ENCODE data around the gene SPATA22.
"Not testable (repeated sequence)": the region's sequence is repeated elsewhere in the genome, so short reads cannot be mapped to it uniquely, and the experiment has no call there.

The SPATA22 gene

GRCh38 chr17:3418222-3418621, 53.4 kb downstream of the SPATA22 start:
- no peak for TF ChIP-seq CTCF (IDR thresholded peaks at IDR 0.05; ENCODE audit: borderline replicate concordance, insufficient read depth, low read depth, low read length)
- no peak overlapping the region for H3K4me3 ChIP-seq (ENCODE audit: low read depth, low read length)

DNA sequence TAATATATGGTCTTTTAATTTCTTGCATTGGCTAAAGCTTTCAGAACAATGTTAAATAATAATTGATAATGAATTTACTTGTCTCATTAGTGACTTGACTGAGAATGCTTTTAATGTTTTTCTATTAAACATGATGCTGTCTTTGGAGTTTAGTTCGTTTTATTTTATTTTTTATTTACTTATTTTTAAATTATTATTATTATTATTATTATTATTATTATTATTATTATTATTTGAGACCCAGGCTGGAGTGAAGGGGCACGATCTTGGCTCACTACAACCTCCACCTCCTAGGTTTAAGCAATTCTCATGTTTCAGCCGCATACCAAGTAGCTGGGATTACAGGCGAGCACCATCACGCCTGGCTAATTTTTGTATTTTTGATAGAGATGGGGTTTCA, 56.0 kb downstream of the SPATA22 start:
- H3K4me3 ChIP-seq (ENCODE audit: low read depth, low read length), result no peak overlapping the region

DNA sequence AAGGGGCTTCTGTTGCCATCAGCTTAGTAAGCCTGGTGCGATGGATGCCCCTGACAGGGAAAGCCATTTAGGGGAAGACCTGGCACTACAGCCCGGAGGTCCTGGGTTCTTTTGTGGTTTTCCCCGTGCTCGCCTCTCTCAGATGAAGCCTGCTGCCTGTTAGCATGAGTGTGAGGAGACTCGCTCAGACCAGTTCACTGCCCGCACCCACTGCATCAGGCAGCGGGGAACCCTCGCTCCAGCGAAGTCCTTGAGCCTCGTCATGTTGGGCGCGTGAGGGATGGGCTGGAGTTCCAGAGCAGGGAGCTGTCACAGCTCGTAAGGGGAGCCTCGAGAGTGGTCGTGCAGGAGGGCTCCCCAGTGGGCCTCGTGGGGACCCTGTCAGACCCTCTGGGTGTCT, 59.4 kb downstream of the SPATA22 start:
- not testable (repeated sequence) for H3K4me3 ChIP-seq (ENCODE audit: low read depth, low read length)

More for the DNA sequence above, 56.0 kb downstream of the SPATA22 start:
- no peak for TF ChIP-seq CTCF (IDR thresholded peaks at IDR 0.05; ENCODE audit: borderline replicate concordance, insufficient read depth, low read depth, low read length)

GRCh38 chr17:3411070-3411469, 60.5 kb downstream of the SPATA22 start, which contains the start of gene OR3A3:
OR3A3 (plus strand) TSS chr17:3411370.
- H3K4me3 ChIP-seq (ENCODE audit: low read depth, low read length), result no peak within 1 kb of the TSS
- no peak for TF ChIP-seq CTCF (IDR thresholded peaks at IDR 0.05; ENCODE audit: borderline replicate concordance, insufficient read depth, low read depth, low read length)

DNA sequence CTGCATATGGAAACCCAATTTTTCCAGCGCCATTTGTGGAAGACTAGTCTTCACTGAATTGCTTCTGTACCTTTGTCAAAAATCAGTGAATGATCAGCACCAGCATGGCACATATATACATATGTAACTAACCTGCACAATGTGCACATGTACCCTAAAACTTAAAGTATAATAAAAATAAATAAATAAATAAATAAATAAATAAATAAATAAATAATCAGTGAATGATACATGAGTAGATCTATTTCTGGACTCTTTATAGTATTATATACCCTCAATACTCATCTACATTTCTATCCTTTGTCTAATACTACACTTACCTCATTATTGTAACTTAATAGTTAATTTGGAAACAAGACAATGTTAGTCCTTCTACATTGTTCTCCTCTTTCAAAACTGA, 67.8 kb downstream of the SPATA22 start:
- H3K4me3 ChIP-seq (ENCODE audit: low read depth, low read length), result not testable (repeated sequence)

- no peak overlapping the region for H3K4me3 ChIP-seq (ENCODE audit: low read depth, low read length)
- TF ChIP-seq CTCF (IDR thresholded peaks at IDR 0.05; ENCODE audit: borderline replicate concordance, insufficient read depth, low read depth, low read length), result no peak
Observed at GRCh38 chr17:3401786-3402185, 69.8 kb downstream of the SPATA22 start.

- TF ChIP-seq CTCF (IDR thresholded peaks at IDR 0.05; ENCODE audit: borderline replicate concordance, insufficient read depth, low read depth, low read length), result no peak
- no peak overlapping the region for H3K4me3 ChIP-seq (ENCODE audit: low read depth, low read length)
Observed at GRCh38 chr17:3400055-3400454, 71.6 kb downstream of the SPATA22 start.

GRCh38 chr17:3398310-3398709, 73.3 kb downstream of the SPATA22 start, which contains the start of gene OR1E1:
OR1E1 (minus strand) TSS chr17:3398410; CDS start chr17:3398410, 0 bp downstream.
- TF ChIP-seq CTCF (IDR thresholded peaks at IDR 0.05; ENCODE audit: borderline replicate concordance, insufficient read depth, low read depth, low read length), result no peak
- no peak within 1 kb of the TSS for H3K4me3 ChIP-seq (ENCODE audit: low read depth, low read length)

DNA sequence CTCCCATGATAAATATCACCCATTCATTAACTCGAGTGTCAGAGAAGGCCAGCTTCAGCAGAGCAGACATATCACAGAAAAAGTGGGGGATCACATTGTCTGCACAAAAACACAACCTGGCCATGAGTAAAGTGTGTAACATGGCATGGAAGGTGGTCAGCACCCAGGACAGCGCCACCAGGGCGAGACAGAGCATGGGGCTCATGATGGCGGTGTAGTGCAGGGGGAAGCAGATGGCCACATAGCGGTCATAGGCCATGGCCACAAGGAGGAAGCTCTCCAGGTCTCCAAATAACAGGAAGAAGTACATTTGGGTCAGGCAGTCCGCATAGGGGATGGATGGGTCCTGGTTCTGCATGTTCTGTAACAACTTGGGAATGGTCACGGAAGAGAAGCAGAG, 73.8 kb downstream of the SPATA22 start:
- H3K4me3 ChIP-seq (ENCODE audit: low read depth, low read length), result not testable (repeated sequence)

All from GM12875 (cell line).